ENCODE results near the gene CSGALNACT2. TPM values are rescaled to one million over a fixed set of nuclear protein-coding genes. Genes with fewer than 3 reads are reported as not detected.

CSGALNACT2 gene
- total RNA-seq, 1 experiment from 2014 or later = 6.4 TPM

DNA sequence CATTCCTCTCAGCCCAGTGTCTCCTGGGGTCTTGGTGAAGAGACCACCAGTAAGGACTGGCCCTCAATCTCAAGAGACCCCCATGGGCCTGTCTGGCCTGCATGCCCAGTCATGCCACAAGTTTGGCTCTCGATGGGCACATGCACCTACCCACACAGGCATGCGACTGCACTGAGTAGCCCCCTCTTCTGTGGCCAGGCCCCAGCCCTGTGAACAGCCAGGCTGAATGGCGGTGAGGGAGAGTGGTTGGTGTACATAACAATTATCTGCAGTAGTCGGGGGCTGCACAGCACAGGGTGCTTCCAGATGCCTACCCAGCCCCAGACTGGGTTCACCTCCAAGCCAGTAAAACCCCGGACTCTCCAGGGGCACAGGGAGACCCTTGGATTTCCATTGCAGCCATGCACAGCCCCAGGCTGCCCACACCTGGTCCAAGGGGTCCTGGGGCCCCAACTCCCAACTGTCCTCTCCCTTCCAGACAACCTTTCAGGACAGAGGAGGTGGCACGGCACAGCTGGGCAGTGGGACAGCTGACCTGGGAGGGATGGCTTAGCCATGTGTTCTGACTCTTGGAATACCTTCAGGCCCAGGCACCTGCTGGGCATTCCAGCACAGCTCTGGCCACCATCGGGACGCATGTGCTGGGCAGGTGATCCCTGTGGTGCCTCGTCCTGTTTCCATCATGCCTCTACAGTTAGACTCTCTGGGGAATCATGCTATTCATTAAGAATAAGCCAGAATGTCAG, 21.0 kb upstream of the CSGALNACT2 start:
- H3K9me3 Mint-ChIP-seq (ENCODE audit: unreplicated experiment) = no peaks in the 10 kb centered on the region
- Histone ChIP-seq H3K27me3 (replicated peaks; ENCODE audit: control insufficient read depth, insufficient read depth, low read length) (no peaks in the 10 kb centered on the region), H3K36me3 (ENCODE audit: control insufficient read depth, insufficient read depth, low read length) (no peaks in the 10 kb centered on the region), H3K4me3 (ENCODE audit: low read depth, low read length) (no peak overlapping the region), H3K9me3 (no peaks in the 10 kb centered on the region), H3K4me1 (no peaks in the 10 kb centered on the region)
- CTCF ChIA-PET = no interaction called here
- H3K4me3 Mint-ChIP-seq (ENCODE audit: unreplicated experiment) = no peak overlapping the region
- no peaks in the 10 kb centered on the region for H3K36me3 Mint-ChIP-seq (ENCODE audit: insufficient read depth, unreplicated experiment)
- no TSS peak for BruUV-seq (replicated peaks)
- intact Hi-C loops (cut with micrococcal nuclease; ENCODE audit: unreplicated experiment) = no loop called here
- POLR2A ChIA-PET = no interaction called here
- TF ChIP-seq, protein P1, sequence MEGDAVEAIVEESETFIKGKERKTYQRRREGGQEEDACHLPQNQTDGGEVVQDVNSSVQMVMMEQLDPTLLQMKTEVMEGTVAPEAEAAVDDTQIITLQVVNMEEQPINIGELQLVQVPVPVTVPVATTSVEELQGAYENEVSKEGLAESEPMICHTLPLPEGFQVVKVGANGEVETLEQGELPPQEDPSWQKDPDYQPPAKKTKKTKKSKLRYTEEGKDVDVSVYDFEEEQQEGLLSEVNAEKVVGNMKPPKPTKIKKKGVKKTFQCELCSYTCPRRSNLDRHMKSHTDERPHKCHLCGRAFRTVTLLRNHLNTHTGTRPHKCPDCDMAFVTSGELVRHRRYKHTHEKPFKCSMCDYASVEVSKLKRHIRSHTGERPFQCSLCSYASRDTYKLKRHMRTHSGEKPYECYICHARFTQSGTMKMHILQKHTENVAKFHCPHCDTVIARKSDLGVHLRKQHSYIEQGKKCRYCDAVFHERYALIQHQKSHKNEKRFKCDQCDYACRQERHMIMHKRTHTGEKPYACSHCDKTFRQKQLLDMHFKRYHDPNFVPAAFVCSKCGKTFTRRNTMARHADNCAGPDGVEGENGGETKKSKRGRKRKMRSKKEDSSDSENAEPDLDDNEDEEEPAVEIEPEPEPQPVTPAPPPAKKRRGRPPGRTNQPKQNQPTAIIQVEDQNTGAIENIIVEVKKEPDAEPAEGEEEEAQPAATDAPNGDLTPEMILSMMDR (IDR thresholded peaks at IDR 0.05; ENCODE audit: insufficient read depth in 1 of 2, low read depth in 1 of 2, low read length in 1 of 2, severe bottlenecking in 1 of 2, unreplicated experiment in 1 of 2) = no peak
- DNase-seq = peak in 1 of 2 experiments; percentile 34
- H3K27ac Mint-ChIP-seq (ENCODE audit: unreplicated experiment) = no peak overlapping the region
- peaks cover 5% of the 10 kb centered on the region for H3K27me3 Mint-ChIP-seq (ENCODE audit: insufficient read depth, unreplicated experiment)
- H3K4me1 Mint-ChIP-seq (ENCODE audit: low read depth, unreplicated experiment) = no peaks in the 10 kb centered on the region

DNA sequence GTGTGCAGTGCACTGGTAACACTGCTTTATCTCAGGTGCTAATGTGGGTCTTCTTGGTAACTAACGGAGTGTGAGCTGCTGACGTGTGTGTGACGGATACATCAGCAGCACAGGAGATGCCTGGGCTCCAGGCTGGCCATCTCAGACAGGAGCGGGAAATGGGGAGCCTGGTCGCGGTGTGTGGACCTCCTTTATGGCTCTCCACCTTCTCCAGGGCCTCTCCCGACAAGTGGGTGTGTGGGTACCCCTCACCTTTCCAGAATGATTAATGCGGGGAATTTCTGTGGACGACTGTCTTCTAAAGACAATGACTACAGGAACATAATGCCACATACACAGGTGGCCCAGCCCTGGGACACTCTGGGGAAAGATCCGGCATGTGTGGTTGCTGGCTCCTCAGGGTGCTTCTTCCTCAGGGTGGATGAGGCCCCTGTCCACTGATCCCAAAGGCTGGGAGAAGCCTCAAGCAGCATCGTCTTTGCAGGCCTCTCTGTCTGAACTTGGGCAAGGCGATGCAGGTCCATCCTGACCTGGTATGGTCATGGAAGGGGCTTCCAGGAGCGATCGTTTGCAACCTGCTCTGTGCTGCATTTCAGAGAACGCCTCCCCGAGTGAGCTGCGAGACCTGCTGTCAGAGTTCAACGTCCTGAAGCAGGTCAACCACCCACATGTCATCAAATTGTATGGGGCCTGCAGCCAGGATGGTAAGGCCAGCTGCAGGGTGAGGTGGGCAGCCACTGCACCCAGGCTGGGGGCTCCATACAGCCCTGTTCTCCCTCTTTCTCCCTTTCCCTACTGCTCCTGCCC, 20.3 kb upstream of the CSGALNACT2 start:
- H3K4me1 Mint-ChIP-seq (ENCODE audit: low read depth, unreplicated experiment) = no peaks in the 10 kb centered on the region
- H3K4me3 Mint-ChIP-seq (ENCODE audit: unreplicated experiment) = no peak overlapping the region
- no peaks in the 10 kb centered on the region for H3K9me3 Mint-ChIP-seq (ENCODE audit: unreplicated experiment)
- no peaks in the 10 kb centered on the region for H3K36me3 ChIP-seq (ENCODE audit: control insufficient read depth, insufficient read depth, low read length)
- no peak overlapping the region for H3K27ac Mint-ChIP-seq (ENCODE audit: unreplicated experiment)
- no peaks in the 10 kb centered on the region for H3K27me3 ChIP-seq (replicated peaks; ENCODE audit: control insufficient read depth, insufficient read depth, low read length)
- POLR2A ChIA-PET = no interaction called here
- TF ChIP-seq, protein P1 (IDR thresholded peaks at IDR 0.05; ENCODE audit: insufficient read depth in 1 of 2, low read depth in 1 of 2, low read length in 1 of 2, severe bottlenecking in 1 of 2, unreplicated experiment in 1 of 2) = no peak
- CTCF ChIA-PET = no interaction called here
- BruUV-seq (replicated peaks) = no TSS peak
- no peaks in the 10 kb centered on the region for H3K4me1 ChIP-seq
- H3K4me3 ChIP-seq (ENCODE audit: low read depth, low read length) = no peak overlapping the region
- intact Hi-C loops (cut with micrococcal nuclease; ENCODE audit: unreplicated experiment) = no loop called here
- DNase-seq = peak in 1 of 2 experiments; percentile 33
- peaks cover 5% of the 10 kb centered on the region for H3K27me3 Mint-ChIP-seq (ENCODE audit: insufficient read depth, unreplicated experiment)
- no peaks in the 10 kb centered on the region for H3K9me3 ChIP-seq
- H3K36me3 Mint-ChIP-seq (ENCODE audit: insufficient read depth, unreplicated experiment) = no peaks in the 10 kb centered on the region

DNA sequence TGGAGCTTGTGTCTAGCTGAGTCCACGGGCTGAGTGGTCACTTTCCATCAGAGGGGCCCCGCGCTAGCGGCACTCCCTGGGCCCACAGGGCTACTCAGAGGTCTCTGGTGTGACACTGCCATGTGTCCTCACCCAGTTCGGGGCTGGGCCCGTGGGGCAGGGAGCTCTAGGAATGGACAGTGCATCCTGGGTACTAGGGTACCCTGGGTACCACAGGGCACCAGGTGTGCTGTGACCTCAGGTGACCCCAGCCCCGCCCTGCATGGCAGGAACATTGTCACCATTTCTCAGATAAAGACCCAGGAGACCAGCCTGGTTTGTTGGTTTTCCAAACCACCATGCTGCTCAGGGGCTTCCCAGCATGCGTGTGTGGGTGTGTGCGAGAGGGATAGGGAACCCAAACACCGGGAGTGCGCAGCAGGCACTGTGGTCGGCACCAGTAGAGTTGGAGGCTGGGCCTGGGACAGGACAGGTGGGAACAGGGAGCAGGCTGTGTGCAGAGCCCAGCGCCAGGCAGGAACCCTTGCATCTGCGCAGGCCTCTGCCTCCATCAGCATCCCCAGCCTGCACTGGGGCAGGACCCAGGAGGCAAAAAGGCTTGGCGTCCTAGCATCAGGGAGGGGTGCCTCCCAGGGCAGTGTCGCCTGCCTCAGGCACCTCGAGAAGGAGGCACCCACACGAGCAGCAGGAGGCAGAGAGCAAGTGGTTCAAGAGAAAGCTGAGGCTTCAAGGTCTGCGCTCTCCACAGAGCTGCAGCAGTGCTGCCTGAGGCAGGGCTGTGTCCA, 19.4 kb upstream of the CSGALNACT2 start:
- peak in 1 of 2 experiments; percentile 31 for DNase-seq
- ChIA-PET CTCF (no interaction called here), POLR2A (no interaction called here)
- Mint-ChIP-seq H3K27ac (ENCODE audit: unreplicated experiment) (no peak overlapping the region), H3K27me3 (ENCODE audit: insufficient read depth, unreplicated experiment) (peaks cover 8% of the 10 kb centered on the region), H3K4me3 (ENCODE audit: unreplicated experiment) (no peak overlapping the region), H3K36me3 (ENCODE audit: insufficient read depth, unreplicated experiment) (no peaks in the 10 kb centered on the region), H3K4me1 (ENCODE audit: low read depth, unreplicated experiment) (no peaks in the 10 kb centered on the region), H3K9me3 (ENCODE audit: unreplicated experiment) (no peaks in the 10 kb centered on the region)
- Histone ChIP-seq H3K9me3 (no peaks in the 10 kb centered on the region), H3K4me1 (no peaks in the 10 kb centered on the region), H3K27me3 (replicated peaks; ENCODE audit: control insufficient read depth, insufficient read depth, low read length) (no peaks in the 10 kb centered on the region), H3K36me3 (ENCODE audit: control insufficient read depth, insufficient read depth, low read length) (no peaks in the 10 kb centered on the region), H3K4me3 (ENCODE audit: low read depth, low read length) (no peak overlapping the region)
- no TSS peak for BruUV-seq (replicated peaks)
- TF ChIP-seq, protein P1 (IDR thresholded peaks at IDR 0.05; ENCODE audit: insufficient read depth in 1 of 2, low read depth in 1 of 2, low read length in 1 of 2, severe bottlenecking in 1 of 2, unreplicated experiment in 1 of 2) = no peak
- intact Hi-C loops (cut with micrococcal nuclease; ENCODE audit: unreplicated experiment) = no loop called here
